Cardiac muscle cell (in vitro differentiated cells and primary cell): ENCODE results near the gene TAGAP. TPM values are rescaled to one million over a fixed set of nuclear protein-coding genes. Genes with fewer than 3 reads are reported as not detected.

Experiments
- DNase-seq, 2 donors: peaks; one replicate each; pipeline versions ENCODE4 v3.0.0 to v3.0.0-alpha.2; 2010 to 2017; ENCODE audit warnings: low read depth in 1 of 2, low spot score in 1 of 2
- H3K27ac ChIP-seq: fragments of 200-600 bp; sonication (generic); 2 replicates; pipeline ENCODE4 v1.5.1; 2016
- H3K27me3 ChIP-seq: fragments of 200-600 bp; sonication (generic); 2 replicates; pipeline ENCODE4 v1.6.0; 2016; ENCODE audit warnings: control low read depth
- H3K36me3 ChIP-seq: fragments of 200-600 bp; sonication (generic); 2 replicates; pipeline ENCODE4 v1.5.1; 2016; ENCODE audit warnings: control low read depth
- H3K4me1 ChIP-seq: fragments of 200-600 bp; sonication (generic); 2 replicates; pipeline ENCODE4 v1.8.1; 2017; ENCODE audit warnings: low read depth, mild to moderate bottlenecking, mixed run types
- H3K4me3 ChIP-seq: fragments of 200-600 bp; sonication (generic); 2 replicates; pipeline ENCODE4 v1.5.1; 2016; ENCODE audit warnings: mild to moderate bottlenecking
- H3K9me3 ChIP-seq: fragments of 200-600 bp; sonication (generic); 2 replicates; pipeline ENCODE4 v1.5.1; 2017; ENCODE audit warnings: low read depth, mild to moderate bottlenecking, control low read depth
- CTCF ChIP-seq: IDR thresholded peaks from 2 replicates; pipeline ENCODE4 v1.5.1; 2012; ENCODE audit warnings: low read depth, mild to moderate bottlenecking, low read length
- polyA plus RNA-seq: library from polyadenylated mRNA; unstranded; fragments of >200 nt; fragmentation: Nextera tagmentation; extraction: Ambion mirVana; gene quantifications from 2 replicates; pipeline ENCODE4 v1.2.1, GENCODE V29; 2016
- total RNA-seq: library from RNA; depleted of rRNA; stranded (reverse); fragments of >200 nt; gene quantifications from 2 replicates; pipeline ENCODE4 v1.2.3, GENCODE V29; 2016

Gene TAGAP
- total and polyA plus RNA-seq, 2 experiments from 2014 or later = not detected

- Histone ChIP-seq H3K27ac (no peak overlapping the region), H3K4me1 (no peaks in the 10 kb centered on the region), H3K4me3 (no peak overlapping the region), H3K36me3 (no peaks in the 10 kb centered on the region), H3K27me3 (peaks cover 4% of the 10 kb centered on the region), H3K9me3 (no peaks in the 10 kb centered on the region)
- DNase-seq = no peak
- no peak for TF ChIP-seq CTCF
Measured at GRCh38 chr6:159064477-159064876, 19.7 kb upstream of the TAGAP start.

- DNase-seq = no peak
- no peak overlapping the region for H3K27ac ChIP-seq
- H3K4me1 ChIP-seq = no peaks in the 10 kb centered on the region
- no peak overlapping the region for H3K4me3 ChIP-seq
- no peaks in the 10 kb centered on the region for H3K27me3 ChIP-seq
- no peak for TF ChIP-seq CTCF
- H3K9me3 ChIP-seq = no peaks in the 10 kb centered on the region
- H3K36me3 ChIP-seq = no peaks in the 10 kb centered on the region
Measured at GRCh38 chr6:159063549-159063948, 18.8 kb upstream of the TAGAP start.

- H3K9me3 ChIP-seq = no peaks in the 10 kb centered on the region
- H3K36me3 ChIP-seq = no peaks in the 10 kb centered on the region
- no peak for TF ChIP-seq CTCF
- H3K27ac ChIP-seq = no peak overlapping the region
- H3K27me3 ChIP-seq = no peaks in the 10 kb centered on the region
- no peak for DNase-seq
- H3K4me3 ChIP-seq = no peak overlapping the region
- no peaks in the 10 kb centered on the region for H3K4me1 ChIP-seq
Measured at GRCh38 chr6:159062976-159063375, 18.2 kb upstream of the TAGAP start.

- no peak for TF ChIP-seq CTCF
- Histone ChIP-seq H3K4me3 (no peak overlapping the region), H3K9me3 (no peaks in the 10 kb centered on the region), H3K27ac (no peak overlapping the region), H3K4me1 (no peaks in the 10 kb centered on the region), H3K36me3 (no peaks in the 10 kb centered on the region), H3K27me3 (no peaks in the 10 kb centered on the region)
- DNase-seq = no peak
Measured at GRCh38 chr6:159062564-159062945, 17.8 kb upstream of the TAGAP start.

- no peak for DNase-seq
- H3K9me3 ChIP-seq = no peaks in the 10 kb centered on the region
- no peak overlapping the region for H3K4me3 ChIP-seq
- H3K27me3 ChIP-seq = no peaks in the 10 kb centered on the region
- no peak overlapping the region for H3K27ac ChIP-seq
- no peaks in the 10 kb centered on the region for H3K36me3 ChIP-seq
- no peak for TF ChIP-seq CTCF
- no peaks in the 10 kb centered on the region for H3K4me1 ChIP-seq
Measured at GRCh38 chr6:159061805-159062563, 17.2 kb upstream of the TAGAP start.
